RWPE2 (cell line): ENCODE results near the gene HMGN4.

ENCODE experiments used
- ATAC-seq: fragments of 200-7000 bp; cut with Tn5 transposase; 3 replicates; pipeline ENCODE4 v1.9.1; 2021; ENCODE audit warnings: low read depth
- DNase-seq: peaks from one replicate; pipeline ENCODE4 v3.0.0-alpha.2; 2020; ENCODE audit warnings: low spot score
- H3K27ac ChIP-seq: fragments of 450-650 bp; 2 replicates; pipeline ENCODE4 v1.5.1; 2017; ENCODE audit warnings: mild to moderate bottlenecking; ENCODE audit not compliant: poor library complexity, severe bottlenecking
- H3K27me3 ChIP-seq: fragments of 250-450 bp; sonication (Bioruptor Pico); 2 replicates; pipeline ENCODE4 v1.5.1; 2021; ENCODE audit warnings: mild to moderate bottlenecking, moderate library complexity; ENCODE audit not compliant: insufficient read depth, poor library complexity, severe bottlenecking
- H3K36me3 ChIP-seq: fragments of 250-450 bp; sonication (Bioruptor Pico); 2 replicates; pipeline ENCODE4 v1.5.1; 2020; ENCODE audit warnings: low read depth, mild to moderate bottlenecking, moderate library complexity
- H3K4me1 ChIP-seq: fragments of 250-450 bp; sonication (Bioruptor Pico); 2 replicates; pipeline ENCODE4 v1.5.1; 2021; ENCODE audit warnings: mild to moderate bottlenecking, moderate library complexity; ENCODE audit not compliant: insufficient read depth, poor library complexity, severe bottlenecking
- H3K4me3 ChIP-seq: fragments of 250-450 bp; sonication (Bioruptor Pico); 2 replicates; pipeline ENCODE4 v1.5.1; 2021; ENCODE audit warnings: mild to moderate bottlenecking, moderate library complexity; ENCODE audit not compliant: severe bottlenecking
- H3K9me3 ChIP-seq: fragments of 250-450 bp; sonication (Bioruptor Pico); 2 replicates; pipeline ENCODE4 v1.5.1; 2021; ENCODE audit warnings: mild to moderate bottlenecking, moderate library complexity; ENCODE audit not compliant: severe bottlenecking
- CTCF ChIP-seq: fragments of 450-650 bp; IDR thresholded peaks from one replicate; pipeline ENCODE4 v1.5.1; 2017; ENCODE audit warnings: mild to moderate bottlenecking, moderate library complexity; ENCODE audit not compliant: poor library complexity, severe bottlenecking

Gene HMGN4

DNA sequence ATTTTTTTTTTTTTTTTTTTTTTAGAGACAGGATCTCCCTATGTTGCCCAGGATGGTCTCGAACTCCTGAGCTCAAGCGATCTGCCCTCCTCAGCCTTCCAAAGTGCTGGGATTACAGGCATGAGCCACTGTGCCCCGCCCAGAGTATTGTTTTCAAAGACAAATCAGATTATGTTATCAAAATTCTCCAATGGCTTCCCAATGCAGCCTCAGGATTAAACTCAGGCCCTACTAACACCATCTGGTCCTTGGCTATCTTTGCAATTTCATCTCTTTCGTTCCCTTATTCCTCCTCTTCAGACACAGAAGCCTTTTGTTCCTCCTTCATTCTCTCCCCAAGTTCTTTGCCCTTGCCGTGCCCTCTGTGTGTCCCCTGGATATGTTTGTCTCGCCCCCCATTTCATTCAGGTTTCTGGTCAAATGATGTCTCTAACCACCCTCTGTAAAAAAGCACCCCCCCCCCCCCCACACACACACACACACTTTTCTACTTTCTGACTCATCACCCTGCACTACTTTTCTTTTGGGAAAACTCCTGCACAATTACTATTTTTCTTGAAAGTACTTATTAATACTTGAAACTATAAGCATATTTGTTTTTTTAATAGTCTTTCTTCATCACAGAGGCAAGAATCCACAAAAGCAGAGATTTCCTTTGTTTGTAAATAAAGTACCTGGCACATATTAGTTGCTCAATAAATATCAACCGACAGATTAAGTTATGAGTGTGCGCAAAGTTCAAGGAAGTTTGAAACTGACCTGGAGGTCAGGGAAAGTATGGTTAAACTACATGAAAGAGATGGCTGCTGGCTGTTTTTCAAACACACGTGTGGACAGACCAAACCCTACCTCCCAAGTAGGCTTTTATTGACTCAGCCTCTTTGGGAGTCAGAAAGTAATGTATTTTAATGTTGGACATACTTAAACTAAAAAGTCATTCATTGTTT, 21.4 kb upstream of the HMGN4 start:
- peaks cover 5% of the 10 kb centered on the region for H3K4me1 ChIP-seq

GRCh38 chr6:26519359-26519758, 18.8 kb upstream of the HMGN4 start:
- Histone ChIP-seq H3K27ac (no peak overlapping the region), H3K27me3 (no peaks in the 10 kb centered on the region), H3K4me3 (no peak overlapping the region), H3K9me3 (no peaks in the 10 kb centered on the region), H3K36me3 (no peaks in the 10 kb centered on the region), H3K4me1 (peaks cover 20% of the 10 kb centered on the region)
- no peak for TF ChIP-seq CTCF
- DNase-seq (no peak), ATAC-seq (no peak)

More for the DNA sequence above, 21.4 kb upstream of the HMGN4 start:
- H3K27me3 ChIP-seq: no peaks in the 10 kb centered on the region
- no peaks in the 10 kb centered on the region for H3K36me3 ChIP-seq
- ATAC-seq: no peak
- DNase-seq: no peak
- no peaks in the 10 kb centered on the region for H3K9me3 ChIP-seq
- H3K27ac ChIP-seq: no peak overlapping the region
- no peak overlapping the region for H3K4me3 ChIP-seq
- TF ChIP-seq CTCF: no peak

- no peaks in the 10 kb centered on the region for H3K27me3 ChIP-seq
- ATAC-seq (peak; percentile 32; the same call in 2 of the 3 replicates), DNase-seq (no peak)
- peak overlapping the region; percentile 69 for H3K27ac ChIP-seq
- H3K9me3 ChIP-seq: no peaks in the 10 kb centered on the region
- H3K4me1 ChIP-seq: peaks cover 20% of the 10 kb centered on the region
- TF ChIP-seq CTCF: no peak
- no peaks in the 10 kb centered on the region for H3K36me3 ChIP-seq
- peak overlapping the region; percentile 48 for H3K4me3 ChIP-seq
Measured at GRCh38 chr6:26520237-26520849, 17.8 kb upstream of the HMGN4 start.

GRCh38 chr6:26520850-26521599, 17.1 kb upstream of the HMGN4 start:
- no peaks in the 10 kb centered on the region for H3K27me3 ChIP-seq
- peak; percentile 71 for ATAC-seq
- H3K9me3 ChIP-seq: no peaks in the 10 kb centered on the region
- peak overlapping the region; percentile 48 for H3K4me3 ChIP-seq
- TF ChIP-seq CTCF: no peak
- H3K4me1 ChIP-seq: peaks cover 20% of the 10 kb centered on the region
- peak overlapping the region; percentile 69 for H3K27ac ChIP-seq
- peak; percentile 86 for DNase-seq
- no peaks in the 10 kb centered on the region for H3K36me3 ChIP-seq
